GM12878 (cell line): ENCODE results near the gene GLRX5. TPM values are rescaled to one million over a fixed set of nuclear protein-coding genes. Genes with fewer than 3 reads are reported as not detected.

Experiments
- ATAC-seq: fragments of 200-7000 bp; cut with Tn5 transposase; 3 replicates; pipeline ENCODE4 v1.9.1; 2020; ENCODE audit warnings: mild to moderate bottlenecking, moderate library complexity
- BruUV-seq: library from RNA; stranded (reverse); fragments of 400-500 nt; replicated peaks from 2 replicates; lab custom pipeline; 2021; lab: Mats Ljungman, UMichigan
- CTCF ChIA-PET: fragments of 300-600 bp; sonication (Branson Sonifier 250); formaldehyde crosslinking; extraction: SDS; loops from one replicate; lab custom pipeline; 2021; ENCODE audit warnings: inconsistent platforms; lab: Yijun Ruan, JAX
- POLR2A ChIA-PET: fragments of 350-600 bp; formaldehyde crosslinking; extraction: SDS; loops from one replicate; lab custom pipeline; 2021; ENCODE audit warnings: inconsistent platforms; lab: Charles Lee
- RAD21 ChIA-PET: fragments of 300-600 bp; sonication (Branson Sonifier 250); formaldehyde crosslinking; loops from one replicate; lab custom pipeline; 2023; ENCODE audit warnings: antibody characterized with exemption; ENCODE audit not compliant: unreplicated experiment; lab: Charles Lee
- SMC1A ChIA-PET: fragments of 300-600 bp; sonication (Branson Sonifier 250); formaldehyde crosslinking; loops from one replicate; lab custom pipeline; 2023; ENCODE audit not compliant: unreplicated experiment, uncharacterized antibody; lab: Charles Lee
- DNase-seq: peaks from one replicate; pipeline ENCODE4 v3.0.0-alpha.2; 2011; ENCODE audit warnings: low read depth, low spot score
- FAIRE-seq: peaks from 3 replicates; lab custom pipeline; 2011; peaks lifted over from hg19 to GRCh38; lab: Jason Lieb, UNC
- H2AFZ ChIP-seq: 2 replicates; pipeline ENCODE4 v1.6.0; 2011; ENCODE audit warnings: low read depth, low read length, control low read depth; ENCODE audit not compliant: control insufficient read depth
- H3K27ac ChIP-seq: 2 replicates; pipeline ENCODE4 v1.5.1; 2011; ENCODE audit warnings: control low read depth; ENCODE audit not compliant: control insufficient read depth, insufficient read depth
- H3K27me3 ChIP-seq, 2 experiments: replicated peaks in 1 of 2; 2 replicates each; pipeline versions ENCODE4 v1.6.0 to v1.6.1; 2011; ENCODE audit warnings: low read length in 1 of 2; ENCODE audit not compliant: control insufficient read depth in 2 of 2, insufficient read depth in 2 of 2
- H3K36me3 ChIP-seq, 2 experiments: 2 replicates each; pipeline ENCODE4 v1.5.1; 2011; ENCODE audit warnings: low read length in 1 of 2; ENCODE audit not compliant: control insufficient read depth in 2 of 2, insufficient read depth in 2 of 2
- H3K4me1 ChIP-seq: 2 replicates; pipeline ENCODE4 v1.6.1; 2011; ENCODE audit warnings: mild to moderate bottlenecking, low read length, moderate library complexity, mixed read lengths; ENCODE audit not compliant: control insufficient read depth, insufficient read depth
- H3K4me2 ChIP-seq: 2 replicates; pipeline ENCODE4 v1.6.0; 2011; ENCODE audit warnings: control low read depth; ENCODE audit not compliant: control insufficient read depth, insufficient read depth
- H3K4me3 ChIP-seq: fragments of 200-600 bp; sonication (generic); 2 replicates; pipeline ENCODE4 v1.5.1; 2016
- H3K79me2 ChIP-seq: 2 replicates; pipeline ENCODE4 v1.6.0; 2011; ENCODE audit warnings: low read length; ENCODE audit not compliant: control insufficient read depth, insufficient read depth
- H3K9ac ChIP-seq: 2 replicates; pipeline ENCODE4 v1.8.0; 2011; ENCODE audit warnings: low read length, control low read depth, mixed read lengths; ENCODE audit not compliant: control insufficient read depth, insufficient read depth
- H3K9me3 ChIP-seq: replicated peaks from 3 replicates; pipeline ENCODE4 v1.5.1; 2011; ENCODE audit warnings: mild to moderate bottlenecking, low read length; ENCODE audit not compliant: control insufficient read depth, insufficient read depth
- H4K20me1 ChIP-seq: 2 replicates; pipeline ENCODE4 v1.6.0; 2011; ENCODE audit not compliant: control insufficient read depth, insufficient read depth
- FOS ChIP-seq: IDR thresholded peaks from 3 replicates; pipeline ENCODE4 v1.6.1; 2011; ENCODE audit warnings: borderline replicate concordance; ENCODE audit not compliant: insufficient read length; ENCODE audit errors: extremely low read depth
- MTA2 ChIP-seq: fragments of 450-650 bp; IDR thresholded peaks from 2 replicates; pipeline ENCODE4 v1.6.1; 2016; ENCODE audit warnings: low read depth, mild to moderate bottlenecking, moderate library complexity
- MYB ChIP-seq: fragments of 150-350 bp; IDR thresholded peaks from 2 replicates; pipeline ENCODE4 v1.6.1; 2014; ENCODE audit warnings: mild to moderate bottlenecking, low read depth, low read length, borderline replicate concordance
- NFYA ChIP-seq: IDR thresholded peaks from 2 replicates; pipeline ENCODE4 v1.6.1; 2011; ENCODE audit warnings: low read depth, mild to moderate bottlenecking, low read length, improper control_type of control experiment, borderline replicate concordance
- NFYB ChIP-seq: IDR thresholded peaks from 2 replicates; pipeline ENCODE4 v1.6.1; 2011; ENCODE audit warnings: low read depth, mild to moderate bottlenecking, low read length, improper control_type of control experiment, moderate library complexity; ENCODE audit not compliant: insufficient read depth
- POLR2AphosphoS5 ChIP-seq: IDR thresholded peaks from 2 replicates; pipeline ENCODE4 v1.6.1; 2011; ENCODE audit warnings: mild to moderate bottlenecking, low read length, inconsistent platforms
- RELA ChIP-seq: fragments of 450-650 bp; IDR thresholded peaks from 2 replicates; pipeline ENCODE4 v1.8.0; 2014; ENCODE audit warnings: borderline replicate concordance; ENCODE audit not compliant: partially characterized antibody
- REST ChIP-seq: IDR thresholded peaks from 2 replicates; pipeline ENCODE4 v1.6.1; 2012; ENCODE audit warnings: mild to moderate bottlenecking, low read depth, low read length
- RUNX3 ChIP-seq: IDR thresholded peaks from 2 replicates; pipeline ENCODE4 v1.6.1; 2012; ENCODE audit warnings: low read length, inconsistent platforms
- SMARCA5 ChIP-seq: fragments of 450-650 bp; IDR thresholded peaks from 2 replicates; pipeline ENCODE4 v1.6.1; 2017; ENCODE audit warnings: mild to moderate bottlenecking
- SPI1 ChIP-seq: IDR thresholded peaks from 2 replicates; pipeline ENCODE4 v1.6.1; 2011; ENCODE audit warnings: low read depth, mild to moderate bottlenecking, low read length, moderate library complexity, borderline replicate concordance; ENCODE audit not compliant: insufficient read depth
- SREBF2 ChIP-seq: IDR thresholded peaks from 2 replicates; pipeline ENCODE4 v1.6.1; 2012; ENCODE audit warnings: mild to moderate bottlenecking, low read length
- SRF ChIP-seq, 2 experiments: IDR thresholded peaks; 2 replicates each; pipeline ENCODE4 v1.6.1; 2011; ENCODE audit warnings: low read depth in 2 of 2, low read length in 2 of 2, mild to moderate bottlenecking in 1 of 2, moderate library complexity in 1 of 2
- WGBS: methylation state at CpG from one replicate; pipeline ENCODE4 v1.1.6; 2016; ENCODE audit warnings: low lambda C conversion rate; ENCODE audit not compliant: insufficient replicate concordance, insufficient coverage; ENCODE audit errors: missing lambda C conversion rate; 5-methylcytosine and 5-hydroxymethylcytosine counted together
- in situ Hi-C: fragments of 300-500 bp; cut with MboI; formaldehyde crosslinking; loops from 9 replicates; pipeline ENCODE4 v1.14.3; 2018; ENCODE audit warnings: mixed read lengths
- intact Hi-C: fragments of 100-400 bp; cut with micrococcal nuclease; formaldehyde crosslinking; loops from one replicate; pipeline ENCODE4 v1.14.2; 2022; ENCODE audit not compliant: unreplicated experiment
- polyA plus RNA-seq, 11 experiments: library from polyadenylated mRNA; depleted of rRNA in 4 of 11; unstranded in 6 of 11; stranded (reverse) in 5 of 11; fragments of >200 nt; fragmentation: Nextera tagmentation in 4 of 11; fragmentation: Illumina TruSeq in 1 of 11; extraction: Ambion mirVana in 4 of 11; extraction: Trizol in 1 of 11; gene quantifications; 1 replicate in 1 of 11; 2 replicates in 10 of 11; pipeline versions ENCODE4 v1.2.1 to v1.2.3, GENCODE V29; 2011 to 2016; ENCODE audit warnings: inconsistent platforms in 2 of 11, missing spikeins in 2 of 11, low read depth in 1 of 11
- total RNA-seq, 4 experiments: library from RNA; depleted of rRNA in 3 of 4; stranded (reverse); fragments of >200 nt in 3 of 4; fragmentation: Illumina TruSeq in 1 of 4; extraction: Trizol in 1 of 4; gene quantifications; 2 replicates each; pipeline versions ENCODE4 v1.2.1 to v1.2.3, GENCODE V29; 2013 to 2021
- TF ChIP-seq, protein P1 (sequence below): fragments of 450-650 bp; IDR thresholded peaks from 2 replicates; pipeline ENCODE4 v1.6.1; 2014; ENCODE audit warnings: mild to moderate bottlenecking
- TF ChIP-seq, protein P2 (sequence below): fragments of 150-350 bp; IDR thresholded peaks from 2 replicates; pipeline ENCODE4 v1.6.1; 2016; ENCODE audit warnings: low read depth, low read length

The GLRX5 gene
- total and polyA plus RNA-seq, 10 of the 15 experiments (the other 5 are each of a cell fraction or from before 2014, with no cell fraction given): 12.8 to 139 (median 55.4) TPM

DNA sequence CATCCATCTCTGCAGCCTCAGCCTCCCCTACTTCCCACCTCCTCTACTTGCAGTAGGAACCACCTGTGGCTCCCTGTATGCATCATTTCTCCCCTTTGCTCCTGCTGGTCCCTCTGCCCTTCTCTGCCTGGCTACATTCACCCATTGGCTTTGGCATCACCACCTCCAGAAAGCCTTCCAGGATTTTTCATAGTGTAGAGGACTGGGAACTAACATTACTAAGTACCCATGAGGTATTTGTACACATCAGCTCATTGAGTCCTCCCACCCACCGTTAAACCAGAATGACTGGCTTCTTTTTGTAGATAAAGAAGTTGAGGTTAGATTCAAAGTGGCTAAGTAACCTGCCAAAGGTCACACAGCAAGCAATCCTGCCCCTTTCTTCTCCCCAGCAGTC, 35.5 kb upstream of the GLRX5 start (continued):
- TF ChIP-seq NFYB: no peak
- no peak for TF ChIP-seq RELA
- peak; percentile 57 for TF ChIP-seq RUNX3
- no peak for TF ChIP-seq POLR2AphosphoS5
- TF ChIP-seq, protein P1, sequence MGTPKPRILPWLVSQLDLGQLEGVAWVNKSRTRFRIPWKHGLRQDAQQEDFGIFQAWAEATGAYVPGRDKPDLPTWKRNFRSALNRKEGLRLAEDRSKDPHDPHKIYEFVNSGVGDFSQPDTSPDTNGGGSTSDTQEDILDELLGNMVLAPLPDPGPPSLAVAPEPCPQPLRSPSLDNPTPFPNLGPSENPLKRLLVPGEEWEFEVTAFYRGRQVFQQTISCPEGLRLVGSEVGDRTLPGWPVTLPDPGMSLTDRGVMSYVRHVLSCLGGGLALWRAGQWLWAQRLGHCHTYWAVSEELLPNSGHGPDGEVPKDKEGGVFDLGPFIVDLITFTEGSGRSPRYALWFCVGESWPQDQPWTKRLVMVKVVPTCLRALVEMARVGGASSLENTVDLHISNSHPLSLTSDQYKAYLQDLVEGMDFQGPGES: no peak
- TF ChIP-seq SMARCA5: peak; percentile 97

GRCh38 chr14:95500201-95500681, 34.6 kb upstream of the GLRX5 start:
- Histone ChIP-seq H3K4me3 (no peak overlapping the region), H4K20me1 (no peaks in the 10 kb centered on the region), H2AFZ (no peak overlapping the region), H3K4me1 (peaks cover 90% of the 10 kb centered on the region), H3K9me3 (no peaks in the 10 kb centered on the region), H3K27me3 (no peaks in the 10 kb centered on the region), H3K9ac (no peak overlapping the region), H3K4me2 (peak overlapping the region; percentile 62), H3K36me3 (peaks cover 9 to 19% of the 10 kb centered on the region in 2 experiments), H3K27ac (peak overlapping the region; percentile 41; the same call in 1 of the 2 replicates), H3K79me2 (peaks cover 90% of the 10 kb centered on the region)
- intact Hi-C loops: loop anchor here (10.0 kb wide), 2 partner anchors 175 to 345 kb away; partner anchors contain the start of gene DICER1
- DNase-seq (no peak), ATAC-seq (no peak), FAIRE-seq (no peak)
- ChIA-PET RAD21 (interaction anchor here (0.6 to 4.3 kb wide), 4 partner anchors 15 to 48 kb away, joined by 3 to 17 read pairs (median 4); partner anchors contain the start of gene SYNE3), SMC1A (interaction anchor here (0.5 to 8.2 kb wide), 3 partner anchors 19 to 273 kb away, joined by 3 to 69 read pairs (median 3); no protein-coding TSS in a partner anchor), CTCF (interaction anchor here (1.6 to 7.5 kb wide), 4 partner anchors 15 to 31 kb away, joined by 4 to 55 read pairs (median 12); partner anchors contain the start of gene SYNE3), POLR2A (interaction anchor here (0.6 to 17.4 kb wide), 3 partner anchors 15 to 72 kb away, joined by 3 to 276 read pairs (median 3); partner anchors contain the start of gene SYNE3)
- in situ Hi-C loops: no loop called here
- 74% methylated on average over 14 of the region's 14 CpGs for WGBS
- BruUV-seq: no TSS peak
- TF ChIP-seq SPI1 (no peak), MYB (no peak), SRF (IDR thresholded peaks at IDR 0.05; ENCODE audit: low read depth in 2 of 2, low read length in 2 of 2) (0 out of 4 replicates have a peak, but pooled peaks of 1 of the 2 experiments have one; percentile 7), REST (no peak), SREBF2 (no peak), FOS (no peak), MTA2 (no peak), NFYA (no peak)
- TF ChIP-seq, protein P2, sequence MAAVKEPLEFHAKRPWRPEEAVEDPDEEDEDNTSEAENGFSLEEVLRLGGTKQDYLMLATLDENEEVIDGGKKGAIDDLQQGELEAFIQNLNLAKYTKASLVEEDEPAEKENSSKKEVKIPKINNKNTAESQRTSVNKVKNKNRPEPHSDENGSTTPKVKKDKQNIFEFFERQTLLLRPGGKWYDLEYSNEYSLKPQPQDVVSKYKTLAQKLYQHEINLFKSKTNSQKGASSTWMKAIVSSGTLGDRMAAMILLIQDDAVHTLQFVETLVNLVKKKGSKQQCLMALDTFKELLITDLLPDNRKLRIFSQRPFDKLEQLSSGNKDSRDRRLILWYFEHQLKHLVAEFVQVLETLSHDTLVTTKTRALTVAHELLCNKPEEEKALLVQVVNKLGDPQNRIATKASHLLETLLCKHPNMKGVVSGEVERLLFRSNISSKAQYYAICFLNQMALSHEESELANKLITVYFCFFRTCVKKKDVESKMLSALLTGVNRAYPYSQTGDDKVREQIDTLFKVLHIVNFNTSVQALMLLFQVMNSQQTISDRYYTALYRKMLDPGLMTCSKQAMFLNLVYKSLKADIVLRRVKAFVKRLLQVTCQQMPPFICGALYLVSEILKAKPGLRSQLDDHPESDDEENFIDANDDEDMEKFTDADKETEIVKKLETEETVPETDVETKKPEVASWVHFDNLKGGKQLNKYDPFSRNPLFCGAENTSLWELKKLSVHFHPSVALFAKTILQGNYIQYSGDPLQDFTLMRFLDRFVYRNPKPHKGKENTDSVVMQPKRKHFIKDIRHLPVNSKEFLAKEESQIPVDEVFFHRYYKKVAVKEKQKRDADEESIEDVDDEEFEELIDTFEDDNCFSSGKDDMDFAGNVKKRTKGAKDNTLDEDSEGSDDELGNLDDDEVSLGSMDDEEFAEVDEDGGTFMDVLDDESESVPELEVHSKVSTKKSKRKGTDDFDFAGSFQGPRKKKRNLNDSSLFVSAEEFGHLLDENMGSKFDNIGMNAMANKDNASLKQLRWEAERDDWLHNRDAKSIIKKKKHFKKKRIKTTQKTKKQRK: no peak
